8988T (cell line): ENCODE data around the gene C8G.

Experiments
- DNase-seq: peaks from one replicate; pipeline ENCODE4 v3.0.0; 2011

The C8G gene

DNA sequence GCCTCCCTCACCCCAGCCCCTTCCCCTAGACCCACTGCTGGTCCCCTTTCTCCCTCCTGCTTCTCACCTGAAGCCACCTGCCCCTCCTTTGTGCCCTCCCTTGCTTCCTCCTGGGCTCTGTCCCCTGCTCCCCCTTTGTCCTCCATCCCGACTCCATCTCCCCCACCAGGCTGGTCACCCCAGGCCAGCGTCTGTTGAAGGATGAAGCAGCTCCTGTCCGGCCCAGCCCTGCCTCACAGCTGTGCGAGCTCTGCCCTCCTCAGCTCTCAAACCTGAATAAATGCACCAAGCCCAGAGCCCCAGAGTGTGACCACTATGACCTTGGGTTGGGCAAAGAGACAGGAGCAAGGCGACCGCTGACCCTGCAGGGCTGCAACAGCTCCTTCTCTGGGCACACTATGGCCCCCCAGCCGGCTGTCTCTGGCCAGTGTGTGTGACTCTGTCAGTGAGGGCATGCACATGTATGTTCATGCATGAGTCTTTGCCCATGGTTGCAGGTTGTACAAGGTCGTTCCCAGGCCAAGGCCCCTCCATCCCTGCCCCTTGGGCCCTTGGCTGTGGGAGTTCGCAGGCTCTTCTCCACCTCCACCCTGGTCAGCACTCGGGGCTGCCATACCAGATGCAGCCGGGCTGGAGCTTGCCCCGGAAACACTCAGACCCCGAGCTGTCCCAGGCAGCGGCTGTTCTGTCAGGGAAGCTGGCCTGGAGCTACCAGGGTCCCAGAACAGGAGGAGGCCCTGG is 10.3 kb downstream of the C8G start:
- DNase-seq = no peak

GRCh38 chr9:136955943-136956335 is 10.9 kb downstream of the C8G start:
- no peak for DNase-seq

GRCh38 chr9:136956604-136957003 is 11.6 kb downstream of the C8G start:
- DNase-seq = no peak

DNA sequence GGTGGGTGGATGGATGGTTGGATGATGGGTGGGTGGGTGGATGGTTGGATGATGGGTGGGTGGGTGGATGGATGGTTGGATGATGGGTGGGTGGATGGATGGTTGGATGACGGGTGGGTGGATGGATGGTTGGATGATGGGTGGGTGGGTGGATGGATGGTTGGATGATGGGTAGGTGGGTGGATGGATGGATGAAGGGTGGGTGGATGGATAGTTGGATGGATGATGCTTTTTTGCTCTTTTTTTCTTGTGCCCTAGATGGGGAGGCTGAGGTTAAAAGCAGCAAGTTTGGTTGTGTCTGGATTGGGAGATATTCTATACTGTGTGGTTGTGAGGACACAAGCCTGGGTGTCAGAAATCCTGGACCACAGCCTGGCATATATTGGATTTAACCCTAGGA is 12.4 kb downstream of the C8G start:
- no peak for DNase-seq

GRCh38 chr9:136957901-136958300 is 12.9 kb downstream of the C8G start:
- no peak for DNase-seq

DNA sequence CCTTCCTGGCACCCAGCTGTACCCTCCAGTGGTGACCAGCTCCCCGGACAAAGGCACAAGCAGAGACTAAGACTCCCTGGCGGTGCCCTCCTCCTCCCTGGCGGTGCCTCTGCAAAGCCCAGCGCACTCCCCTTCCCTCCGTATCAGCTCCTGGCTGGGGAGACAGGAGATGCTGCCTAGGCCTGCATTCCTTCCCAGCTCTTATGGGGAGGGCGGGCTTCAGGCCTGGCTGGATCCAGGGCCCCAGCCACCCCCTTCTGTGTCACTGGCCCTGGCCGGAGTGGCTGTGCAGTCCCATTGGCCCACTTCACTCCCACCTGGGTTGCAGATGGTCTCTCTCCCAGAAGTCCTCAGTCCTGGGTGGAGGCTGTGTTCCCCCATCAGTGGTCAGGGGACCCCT is 13.4 kb downstream of the C8G start:
- no peak for DNase-seq

DNA sequence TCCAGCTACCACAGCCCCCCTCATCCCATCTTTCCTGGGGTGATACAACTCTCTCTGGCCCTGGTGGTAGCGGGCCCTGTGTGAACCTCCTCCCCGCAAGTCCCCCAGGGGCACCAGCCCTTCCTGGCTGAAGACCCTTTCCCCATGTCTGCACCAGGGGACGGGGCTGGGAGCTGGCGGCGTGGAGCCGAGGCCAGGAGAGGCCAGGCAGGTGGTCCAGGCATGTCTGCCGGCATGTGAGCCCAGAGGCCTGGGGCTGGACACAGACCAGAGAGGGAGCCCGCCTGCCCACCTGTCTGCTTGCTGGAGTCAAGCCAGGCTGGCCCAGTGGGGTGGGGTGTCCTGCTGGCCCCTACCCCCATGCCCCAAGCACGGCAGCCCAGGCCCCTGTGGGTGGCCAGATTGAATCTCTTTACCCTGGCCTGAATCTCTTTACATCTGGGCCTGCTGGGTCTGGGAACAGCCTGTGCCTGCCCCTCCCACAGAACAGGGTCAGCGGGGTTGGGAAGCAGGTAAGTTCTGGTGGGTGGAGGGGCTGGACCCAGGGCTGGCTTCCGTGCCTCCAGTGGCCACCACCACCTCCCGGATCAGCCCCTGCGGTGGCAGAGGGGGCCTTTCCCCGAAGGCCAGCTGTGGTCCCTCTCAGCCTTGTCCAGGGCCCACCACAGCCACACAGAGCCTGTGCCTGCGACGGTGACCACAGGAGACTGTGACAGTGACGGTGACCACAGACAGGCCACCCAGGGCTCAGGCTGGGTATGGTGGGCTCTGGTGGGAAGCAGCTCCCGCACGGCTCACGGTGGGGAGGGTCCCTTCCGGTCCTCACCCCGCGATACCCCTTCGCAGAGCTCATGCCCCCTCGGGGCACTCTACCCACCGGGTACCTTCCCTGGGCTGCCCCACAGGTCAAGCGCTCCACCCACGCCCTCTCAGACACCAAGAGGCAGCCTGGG is 14.1 kb downstream of the C8G start:
- no peak for DNase-seq

DNA sequence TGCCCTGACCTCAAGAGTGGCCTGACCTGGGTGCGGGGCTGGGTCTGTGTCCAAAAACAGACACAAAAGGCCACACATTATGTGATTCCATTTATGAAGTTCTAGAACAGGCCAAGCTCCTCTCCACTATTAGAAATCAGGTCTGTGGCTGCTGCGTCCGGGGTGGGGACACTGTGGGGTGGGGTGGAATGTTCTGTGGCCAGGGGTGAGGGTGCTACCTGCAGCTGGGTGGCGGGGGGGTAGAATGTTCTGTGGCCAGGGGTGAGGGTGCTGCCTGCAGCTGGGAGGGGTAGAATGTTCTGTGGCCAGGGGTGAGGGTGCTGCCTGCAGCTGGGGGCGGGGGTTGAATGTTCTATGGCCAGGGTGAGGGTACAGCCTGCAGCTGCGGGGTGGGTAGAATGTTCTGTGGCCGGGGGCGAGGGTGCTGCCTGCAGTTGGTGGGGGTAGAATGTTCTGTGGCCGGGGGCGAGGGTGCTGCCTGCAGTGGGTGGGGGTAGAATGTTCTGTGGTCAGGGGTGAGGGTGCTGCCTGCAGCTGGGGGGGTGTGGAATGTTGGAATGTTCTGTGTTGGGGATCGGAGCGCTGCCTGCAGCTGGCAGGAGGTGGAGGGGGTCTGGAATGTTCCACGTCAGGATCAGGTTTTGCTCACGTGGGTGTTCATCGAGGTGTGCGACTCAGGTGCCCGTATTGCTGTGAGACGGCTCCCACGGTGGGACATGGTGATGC is 15.3 kb downstream of the C8G start:
- DNase-seq = no peak

GRCh38 chr9:136960938-136961275 is 15.9 kb downstream of the C8G start:
- no peak for DNase-seq

DNA sequence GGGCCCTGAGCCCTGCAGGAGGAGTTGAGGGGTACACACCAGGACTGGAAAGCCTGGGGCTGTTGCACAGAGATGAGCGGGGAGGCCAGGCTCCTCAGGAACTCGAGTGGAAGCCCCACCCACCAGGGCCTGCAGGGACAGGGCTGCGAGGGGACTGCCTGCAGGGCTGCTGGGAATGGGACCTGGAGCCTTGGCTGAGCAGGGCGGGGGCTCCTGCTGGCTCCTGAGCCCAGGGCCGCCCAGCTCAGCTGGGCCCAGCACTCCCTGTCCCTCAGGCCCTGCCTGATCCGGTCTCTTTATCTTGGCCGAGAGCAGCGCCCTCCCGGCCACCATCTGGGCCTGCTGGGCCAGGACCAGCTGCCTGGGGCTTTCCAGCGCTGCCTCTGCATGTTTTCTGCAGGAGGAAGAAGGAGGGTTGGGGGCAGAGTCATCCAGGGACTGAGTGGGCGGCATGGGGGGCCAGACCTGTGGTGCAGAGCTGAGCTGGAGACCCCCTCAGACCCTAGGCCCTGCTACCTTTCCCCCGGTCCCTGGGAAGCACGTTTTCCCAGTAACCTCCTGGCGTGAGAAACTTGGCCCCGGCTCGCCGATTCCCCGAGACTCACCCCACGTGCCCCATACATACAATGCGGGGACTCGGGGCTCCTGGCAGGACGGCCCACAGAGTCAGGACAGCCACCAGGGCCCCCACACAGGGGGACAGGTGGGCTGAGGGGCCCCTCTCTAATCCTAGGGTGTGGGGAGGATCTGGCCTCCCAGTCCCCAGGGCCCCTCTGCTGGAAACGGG is 16.4 kb downstream of the C8G start:
- DNase-seq = no peak

- no peak for DNase-seq
These were observed 17.1 kb downstream of the C8G start for GRCh38 chr9:136962163-136962562.

- no peak for DNase-seq
These were observed 17.7 kb downstream of the C8G start for GRCh38 chr9:136962701-136963248.

DNA sequence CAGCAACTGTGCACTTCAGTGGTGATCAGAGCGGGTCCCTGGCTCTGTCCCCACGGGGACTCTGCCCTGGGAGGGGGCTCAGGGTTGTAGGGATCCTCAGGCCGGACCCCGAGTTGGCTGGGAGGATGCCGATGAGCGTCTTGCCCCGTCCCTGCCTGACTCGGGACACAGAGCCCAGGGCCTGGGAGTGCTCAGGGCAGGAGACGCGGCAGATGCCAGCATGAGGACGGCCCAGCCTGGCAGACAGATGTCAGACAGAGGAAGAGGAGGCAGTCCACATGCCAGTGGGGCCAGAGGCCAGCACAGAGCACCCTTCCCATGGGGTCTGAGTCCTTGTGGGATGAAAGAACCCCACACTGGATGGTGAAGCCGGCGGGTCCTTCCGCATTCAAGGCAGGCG is 18.3 kb downstream of the C8G start:
- DNase-seq = no peak

DNA sequence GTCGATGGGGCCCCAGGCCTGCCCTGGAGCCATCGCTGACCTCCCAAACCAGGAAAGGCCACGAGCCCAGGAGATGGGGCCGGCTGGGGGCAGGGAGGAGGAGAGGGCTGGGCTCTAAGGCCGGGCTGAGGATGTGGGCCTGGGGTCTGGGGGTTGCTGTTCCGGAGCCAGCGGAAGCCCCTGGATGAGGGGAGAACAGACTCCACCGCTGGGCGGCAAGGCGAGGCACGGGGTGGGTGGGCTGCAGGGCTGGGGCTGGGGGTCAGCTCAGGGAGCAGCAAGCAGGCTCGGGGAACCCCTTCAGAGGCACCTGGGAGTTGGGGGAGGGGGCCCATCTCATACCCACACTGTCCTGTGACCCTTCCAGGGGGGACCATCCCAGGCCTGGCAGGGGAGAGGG is 18.7 kb downstream of the C8G start:
- no peak for DNase-seq

- no peak for DNase-seq
These were observed 19.2 kb downstream of the C8G start for GRCh38 chr9:136964171-136964689.

- no peak for DNase-seq
These were observed 19.9 kb downstream of the C8G start for GRCh38 chr9:136964833-136965422.

DNA sequence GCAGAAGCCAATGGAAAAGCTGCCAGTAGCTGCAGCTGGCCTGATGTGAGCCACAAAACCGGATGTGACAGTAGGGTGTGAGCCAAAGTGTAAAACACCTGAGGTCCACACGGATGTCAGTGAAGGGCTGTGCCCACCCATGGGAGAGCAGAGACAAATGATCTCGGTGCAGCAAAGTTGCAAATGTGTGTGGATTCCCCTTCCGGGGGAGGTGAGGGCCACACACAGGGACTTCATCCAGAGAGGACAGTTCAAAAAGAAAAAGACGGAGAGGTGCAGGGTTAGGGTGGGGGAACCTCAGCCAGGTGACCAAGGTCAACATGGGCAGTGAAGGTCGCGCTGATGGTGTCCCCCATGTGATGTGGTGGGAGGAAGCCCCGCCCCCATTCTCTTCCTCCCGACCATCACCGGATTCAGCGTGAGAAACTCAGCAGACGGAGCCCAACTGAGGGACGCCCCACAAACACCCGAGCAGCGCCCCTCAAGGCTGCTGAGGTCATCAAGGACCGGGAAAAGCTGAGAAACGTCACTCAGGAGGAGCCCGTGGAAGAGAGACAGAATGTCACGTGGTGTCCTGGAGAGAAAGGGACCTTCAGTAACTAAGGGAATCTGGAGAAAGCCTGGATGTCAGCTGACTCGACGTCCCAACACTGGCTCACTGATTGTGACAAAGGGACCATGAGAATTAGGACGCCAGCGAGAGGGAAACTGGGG is 20.9 kb downstream of the C8G start:
- no peak for DNase-seq

DNA sequence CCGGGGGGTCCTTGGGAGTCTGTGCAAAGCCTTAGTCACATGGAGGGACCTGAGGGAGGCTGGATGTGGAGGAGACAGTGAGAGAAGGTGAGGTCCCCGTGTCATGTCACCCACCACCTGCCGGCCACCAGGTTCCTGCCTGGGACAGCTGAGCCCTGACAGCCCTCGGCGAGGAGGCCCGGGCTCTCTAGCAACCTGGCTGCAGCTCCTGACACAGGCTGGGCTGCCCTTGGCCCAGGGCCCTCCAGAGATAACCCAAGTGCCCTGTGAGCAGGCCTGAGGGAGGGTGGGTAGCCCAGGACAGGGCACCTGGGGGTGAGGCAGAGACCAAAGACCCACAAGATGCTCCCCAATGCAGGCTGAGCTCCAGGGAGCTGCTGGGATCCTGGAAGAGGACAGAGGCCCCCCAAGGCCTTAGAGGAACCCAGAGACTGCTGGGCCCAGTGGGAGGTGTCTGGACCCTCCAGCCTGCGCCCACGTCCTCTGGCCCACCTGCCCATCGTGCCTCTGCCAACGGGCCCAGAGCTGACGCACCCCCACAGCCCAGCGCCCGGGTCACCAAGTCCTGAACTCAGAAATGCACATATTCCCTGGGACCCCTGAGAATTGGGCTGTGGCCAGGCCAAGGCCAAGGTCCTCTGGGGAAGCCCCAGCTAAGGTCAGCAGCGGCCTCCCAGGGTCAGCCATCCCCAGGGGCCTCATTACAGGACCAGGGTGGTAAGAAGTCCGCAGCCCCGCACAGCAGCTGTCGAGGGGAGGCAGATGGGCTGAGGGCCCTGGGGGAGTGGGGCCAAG is 23.5 kb downstream of the C8G start:
- no peak for DNase-seq

GRCh38 chr9:136969150-136969549 is 24.1 kb downstream of the C8G start:
- no peak for DNase-seq

DNA sequence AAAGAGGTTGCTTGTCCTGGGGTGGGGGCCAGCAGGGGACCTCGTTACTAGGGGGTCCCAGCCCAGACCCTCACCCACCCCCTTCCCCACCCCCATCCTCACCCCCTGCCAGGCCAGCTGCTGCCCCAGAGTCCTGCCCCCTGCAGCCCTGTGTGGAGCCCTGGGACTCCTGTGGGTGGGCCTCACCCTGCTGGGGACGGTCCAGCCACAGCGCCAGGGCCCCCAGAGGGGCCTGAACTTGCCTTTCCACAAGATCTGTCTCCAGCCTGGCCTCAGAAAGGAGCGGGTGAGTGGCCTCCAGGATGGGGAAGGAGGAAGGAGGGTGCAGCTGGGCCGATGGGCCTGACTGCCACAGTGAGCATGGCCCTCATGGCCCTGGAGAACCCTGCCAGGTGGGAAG is 24.7 kb downstream of the C8G start:
- no peak for DNase-seq
